Omental fat pad (tissue), 4 donors: ENCODE measurements around the gene MELK. TPM values are rescaled to one million over a fixed set of nuclear protein-coding genes. Genes with fewer than 3 reads are reported as not detected.

Source experiments
- ATAC-seq: fragments of 150-250 bp; one replicate; pipeline ENCODE4 v1.9.1; 2016; ENCODE audit warnings: mild to moderate bottlenecking, moderate library complexity; ENCODE audit not compliant: low FRiP score
- DNase-seq: peaks from one replicate; pipeline ENCODE4 v3.0.0-alpha.2; 2019; ENCODE audit warnings: low spot score
- total RNA-seq, 4 donors: library from RNA; depleted of rRNA; stranded (reverse); fragments of >200 nt; gene quantifications; one replicate each; pipeline ENCODE4 v1.1.0, GENCODE V29; 2016
- TF ChIP-seq, protein P1 (sequence below), 3 donors: fragments of 450-650 bp; IDR thresholded peaks; one replicate each; pipeline ENCODE4 v1.5.1; 2016 to 2017; ENCODE audit warnings: antibody characterized with exemption in 3 of 3, mild to moderate bottlenecking in 3 of 3, moderate library complexity in 2 of 3

The MELK gene
- total RNA-seq, 4 donors from 2014 or later = 0.37 to 2.6 (median 0.56) TPM; not detected in 1

DNA sequence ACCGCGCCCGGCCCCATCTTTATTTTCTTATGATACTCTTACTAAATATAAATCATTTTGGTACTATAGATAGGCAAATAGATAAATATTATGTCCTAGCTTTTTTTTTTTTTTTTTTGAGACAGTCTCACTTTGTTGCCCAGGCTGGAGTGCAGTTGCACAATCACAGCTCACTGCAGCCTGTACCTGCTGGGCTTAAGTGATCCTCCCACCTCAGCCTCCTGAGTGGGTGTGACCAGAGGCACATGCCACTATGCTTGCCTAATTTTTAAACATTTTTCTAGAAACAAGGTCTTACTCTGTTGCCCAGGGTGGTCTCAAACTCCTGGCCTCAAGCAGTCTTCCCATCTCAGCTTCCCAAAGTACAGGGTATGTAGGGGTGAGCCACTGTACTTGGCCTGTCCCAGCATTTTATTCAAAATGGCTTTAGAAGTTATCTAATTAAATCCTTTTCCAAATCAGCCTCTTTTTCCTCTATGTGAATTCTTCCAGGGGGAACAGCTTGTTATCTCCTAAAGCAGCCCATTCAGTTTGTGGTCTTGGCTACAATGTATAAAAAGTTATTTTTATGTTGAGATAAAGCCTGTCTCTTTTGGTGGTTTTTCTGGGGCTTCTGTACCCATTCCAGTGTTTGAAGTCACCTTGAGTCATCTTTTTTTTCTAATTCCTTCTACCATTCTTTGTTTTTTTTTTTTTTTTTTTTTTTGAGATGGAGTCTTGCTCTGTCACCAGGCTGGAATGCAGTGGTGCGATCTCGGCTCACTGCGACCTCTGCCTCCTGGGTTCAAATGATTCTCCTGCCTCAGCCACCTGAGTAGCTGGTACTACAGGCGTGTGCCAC lies 12.1 kb downstream of the MELK start:
- DNase-seq = no peak
- no peak for ATAC-seq
- TF ChIP-seq, protein P1, sequence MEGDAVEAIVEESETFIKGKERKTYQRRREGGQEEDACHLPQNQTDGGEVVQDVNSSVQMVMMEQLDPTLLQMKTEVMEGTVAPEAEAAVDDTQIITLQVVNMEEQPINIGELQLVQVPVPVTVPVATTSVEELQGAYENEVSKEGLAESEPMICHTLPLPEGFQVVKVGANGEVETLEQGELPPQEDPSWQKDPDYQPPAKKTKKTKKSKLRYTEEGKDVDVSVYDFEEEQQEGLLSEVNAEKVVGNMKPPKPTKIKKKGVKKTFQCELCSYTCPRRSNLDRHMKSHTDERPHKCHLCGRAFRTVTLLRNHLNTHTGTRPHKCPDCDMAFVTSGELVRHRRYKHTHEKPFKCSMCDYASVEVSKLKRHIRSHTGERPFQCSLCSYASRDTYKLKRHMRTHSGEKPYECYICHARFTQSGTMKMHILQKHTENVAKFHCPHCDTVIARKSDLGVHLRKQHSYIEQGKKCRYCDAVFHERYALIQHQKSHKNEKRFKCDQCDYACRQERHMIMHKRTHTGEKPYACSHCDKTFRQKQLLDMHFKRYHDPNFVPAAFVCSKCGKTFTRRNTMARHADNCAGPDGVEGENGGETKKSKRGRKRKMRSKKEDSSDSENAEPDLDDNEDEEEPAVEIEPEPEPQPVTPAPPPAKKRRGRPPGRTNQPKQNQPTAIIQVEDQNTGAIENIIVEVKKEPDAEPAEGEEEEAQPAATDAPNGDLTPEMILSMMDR (IDR thresholded peaks at IDR 0.05) = no peak

GRCh38 chr9:36590231-36590630 lies 17.5 kb downstream of the MELK start:
- TF ChIP-seq, protein P1 (IDR thresholded peaks at IDR 0.05) = no peak
- DNase-seq (no peak), ATAC-seq (no peak)

GRCh38 chr9:36592801-36593583 lies 20.3 kb downstream of the MELK start:
- ATAC-seq (no peak), DNase-seq (no peak)
- TF ChIP-seq, protein P1 (IDR thresholded peaks at IDR 0.05) = no peak

DNA sequence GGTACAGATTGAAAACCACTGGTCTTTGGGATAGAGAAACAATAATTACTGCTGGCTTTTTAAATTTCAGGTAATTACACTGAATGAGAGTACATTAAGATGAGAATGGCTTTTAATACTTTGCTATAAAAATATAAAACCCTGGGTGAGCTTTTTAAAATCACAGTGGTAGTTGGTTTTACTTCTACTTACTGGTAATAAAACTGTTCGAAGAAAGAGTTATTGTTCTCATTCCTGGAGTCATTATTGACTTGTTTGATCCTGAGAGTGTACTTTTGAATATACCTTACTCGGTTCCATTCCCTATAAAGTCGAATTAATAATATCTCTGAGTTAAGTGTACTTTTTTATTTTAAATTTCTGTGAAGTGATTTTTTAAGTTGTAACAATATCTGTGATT lies 21.5 kb downstream of the MELK start:
- no peak for DNase-seq
- TF ChIP-seq, protein P1 (IDR thresholded peaks at IDR 0.05) = no peak
- ATAC-seq = no peak

DNA sequence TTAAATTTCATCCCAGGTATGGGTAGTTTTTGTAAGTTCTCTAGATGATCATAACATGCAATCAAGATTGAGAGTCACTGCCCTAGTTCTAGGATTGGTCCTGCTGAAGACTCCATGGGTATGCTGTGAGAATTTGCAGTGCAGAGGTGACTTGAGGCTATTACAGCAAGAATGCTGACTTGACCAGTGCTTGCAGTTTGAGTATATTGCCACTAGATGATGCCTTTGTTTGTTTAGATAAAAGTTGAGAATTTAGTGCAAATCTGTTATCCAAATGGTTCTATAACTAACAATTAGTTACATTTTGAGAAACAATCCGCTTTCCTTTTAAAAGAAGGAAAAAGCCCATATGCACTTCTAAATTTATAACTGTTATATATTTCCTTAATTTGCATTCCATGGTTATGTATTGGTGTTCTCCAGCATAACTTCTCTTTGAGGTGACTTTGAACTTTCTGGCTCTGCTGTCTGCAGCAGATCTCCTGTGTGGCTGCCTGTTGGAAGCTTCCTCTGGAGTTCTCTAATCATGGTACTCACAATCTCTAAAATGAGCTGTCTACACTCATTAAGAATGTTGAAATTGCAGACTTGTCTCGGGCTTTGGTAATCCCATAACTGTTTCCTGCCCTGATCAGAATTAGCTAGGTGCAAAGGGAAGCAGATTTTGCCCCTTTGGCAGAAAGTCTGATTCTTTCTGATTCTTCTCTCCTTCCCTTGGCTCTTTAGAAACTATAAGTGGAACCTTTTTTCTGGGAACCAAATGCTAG lies 24.9 kb downstream of the MELK start:
- DNase-seq (no peak), ATAC-seq (no peak)

GRCh38 chr9:36598273-36598672 lies 25.6 kb downstream of the MELK start:
- ATAC-seq = no peak
- TF ChIP-seq, protein P1 (IDR thresholded peaks at IDR 0.05) = no peak
- DNase-seq = no peak

More for the DNA sequence above, 24.9 kb downstream of the MELK start:
- TF ChIP-seq, protein P1 (IDR thresholded peaks at IDR 0.05) = no peak
